Stimulated activated effector memory CD8-positive, alpha-beta T cell treated with anti-CD3 and anti-CD28 coated beads, Interleukin-12 subunit alpha, Interleukin-12 subunit beta, amount 100 ng/mL, for 72 hours (primary cell): ENCODE data around the gene DDX49.

Experiments used
- ATAC-seq: fragments of 150-1000 bp; cut with Tn5 transposase; 2 replicates; pipeline ENCODE4 v1.10.0; 2021
- DNase-seq, 2 donors: peaks; one replicate each; pipeline ENCODE4 v3.0.0; 2021 to 2022; ENCODE audit warnings: low spot score in 2 of 2
- H3K27ac Mint-ChIP-seq: one replicate; pipeline ENCODE4 v1.8.0; 2022; ENCODE audit warnings: mild to moderate bottlenecking, mixed read lengths
- H3K36me3 Mint-ChIP-seq: one replicate; pipeline ENCODE4 v1.8.0; 2022; ENCODE audit warnings: mild to moderate bottlenecking, mixed read lengths
- H3K4me1 Mint-ChIP-seq: one replicate; pipeline ENCODE4 v1.8.0; 2022; ENCODE audit warnings: mixed read lengths
- H3K4me3 Mint-ChIP-seq: one replicate; pipeline ENCODE4 v1.8.0; 2022; ENCODE audit warnings: mild to moderate bottlenecking, mixed read lengths
- H3K9me3 Mint-ChIP-seq: one replicate; pipeline ENCODE4 v1.8.0; 2022; ENCODE audit warnings: mixed read lengths

The DDX49 gene

GRCh38 chr19:18919086-18919899, at the start of gene DDX49, which contains the start of gene COPE:
Gene DDX49 (plus strand): TSS chr19:18919715. CDS start chr19:18919742, 27 bp downstream.
Gene COPE (minus strand): TSS chr19:18919387. CDS start chr19:18919348, 39 bp downstream.
- Mint-ChIP-seq H3K4me3 (peak within 1 kb of the TSS; percentile 83), H3K27ac (peak within 1 kb of the TSS; percentile 91), H3K9me3 (no peaks in the 10 kb centered on the region), H3K4me1 (peaks cover 37% of the 10 kb centered on the region), H3K36me3 (peaks cover 88% of the 10 kb centered on the region)
- DNase-seq: peak; percentile 89 to 98
- peak; percentile 94 for ATAC-seq

GRCh38 chr19:18869781-18870530, 49.6 kb upstream of the DDX49 start:
- H3K9me3 Mint-ChIP-seq: no peaks in the 10 kb centered on the region
- H3K27ac Mint-ChIP-seq: no peak overlapping the region
- DNase-seq (no peak), ATAC-seq (no peak)
- peaks cover 45% of the 10 kb centered on the region for H3K36me3 Mint-ChIP-seq
- no peak overlapping the region for H3K4me3 Mint-ChIP-seq
- peaks cover 20% of the 10 kb centered on the region for H3K4me1 Mint-ChIP-seq

- peaks cover 20% of the 10 kb centered on the region for H3K4me1 Mint-ChIP-seq
- no peaks in the 10 kb centered on the region for H3K9me3 Mint-ChIP-seq
- DNase-seq: no peak
- no peak for ATAC-seq
- peak overlapping the region; percentile 18 for H3K4me3 Mint-ChIP-seq
- peak overlapping the region; percentile 78 for H3K27ac Mint-ChIP-seq
- H3K36me3 Mint-ChIP-seq: peaks cover 38% of the 10 kb centered on the region
Measured at GRCh38 chr19:18870531-18871172, 48.9 kb upstream of the DDX49 start.

- peak overlapping the region; percentile 7 for H3K27ac Mint-ChIP-seq
- DNase-seq (no peak), ATAC-seq (no peak)
- no peak overlapping the region for H3K4me3 Mint-ChIP-seq
- H3K4me1 Mint-ChIP-seq: peaks cover 13% of the 10 kb centered on the region
- no peaks in the 10 kb centered on the region for H3K9me3 Mint-ChIP-seq
- H3K36me3 Mint-ChIP-seq: peaks cover 29% of the 10 kb centered on the region
Measured at GRCh38 chr19:18871543-18871942, 48.0 kb upstream of the DDX49 start.

- peaks cover 5% of the 10 kb centered on the region for H3K36me3 Mint-ChIP-seq
- ATAC-seq (no peak), DNase-seq (no peak)
- H3K4me3 Mint-ChIP-seq: no peak overlapping the region
- peaks cover 11% of the 10 kb centered on the region for H3K4me1 Mint-ChIP-seq
- H3K9me3 Mint-ChIP-seq: no peaks in the 10 kb centered on the region
- H3K27ac Mint-ChIP-seq: no peak overlapping the region
Measured at GRCh38 chr19:18875726-18876125, 43.8 kb upstream of the DDX49 start.

GRCh38 chr19:18876865-18877264, 42.6 kb upstream of the DDX49 start:
- DNase-seq (no peak), ATAC-seq (no peak)
- Mint-ChIP-seq H3K9me3 (no peaks in the 10 kb centered on the region), H3K4me1 (peaks cover under 1% of the 10 kb centered on the region), H3K36me3 (no peaks in the 10 kb centered on the region), H3K27ac (no peak overlapping the region), H3K4me3 (no peak overlapping the region)

GRCh38 chr19:18878058-18878797, 41.3 kb upstream of the DDX49 start:
- DNase-seq: no peak

GRCh38 chr19:18878858-18879578, 40.5 kb upstream of the DDX49 start:
- Mint-ChIP-seq H3K27ac (no peak overlapping the region), H3K4me1 (peaks cover 6% of the 10 kb centered on the region), H3K36me3 (no peaks in the 10 kb centered on the region), H3K9me3 (no peaks in the 10 kb centered on the region), H3K4me3 (no peak overlapping the region)
- ATAC-seq (no peak), DNase-seq (no peak)

More at GRCh38 chr19:18878058-18878797, 41.3 kb upstream of the DDX49 start:
- Mint-ChIP-seq H3K4me3 (no peak overlapping the region), H3K4me1 (peaks cover 2% of the 10 kb centered on the region), H3K27ac (no peak overlapping the region), H3K36me3 (no peaks in the 10 kb centered on the region), H3K9me3 (no peaks in the 10 kb centered on the region)
- ATAC-seq: no peak

GRCh38 chr19:18879579-18880373, 39.7 kb upstream of the DDX49 start:
- Mint-ChIP-seq H3K4me3 (no peak overlapping the region), H3K27ac (no peak overlapping the region), H3K4me1 (peaks cover 6% of the 10 kb centered on the region), H3K9me3 (no peaks in the 10 kb centered on the region), H3K36me3 (no peaks in the 10 kb centered on the region)
- DNase-seq (no peak), ATAC-seq (peak; percentile 48)

- no peaks in the 10 kb centered on the region for H3K36me3 Mint-ChIP-seq
- DNase-seq: no peak
- H3K9me3 Mint-ChIP-seq: no peaks in the 10 kb centered on the region
- ATAC-seq: no peak
- no peak overlapping the region for H3K4me3 Mint-ChIP-seq
- no peak overlapping the region for H3K27ac Mint-ChIP-seq
- peaks cover 6% of the 10 kb centered on the region for H3K4me1 Mint-ChIP-seq
Measured at GRCh38 chr19:18881491-18881890, 38.0 kb upstream of the DDX49 start.

GRCh38 chr19:18883526-18884304, 35.8 kb upstream of the DDX49 start:
- no peak for ATAC-seq
- Mint-ChIP-seq H3K36me3 (no peaks in the 10 kb centered on the region), H3K4me3 (no peak overlapping the region), H3K9me3 (no peaks in the 10 kb centered on the region), H3K27ac (no peak overlapping the region), H3K4me1 (peaks cover 6% of the 10 kb centered on the region)
- DNase-seq: no peak

GRCh38 chr19:18886972-18887371, 32.5 kb upstream of the DDX49 start:
- ATAC-seq (no peak), DNase-seq (no peak)
- peaks cover 6% of the 10 kb centered on the region for H3K4me1 Mint-ChIP-seq
- H3K4me3 Mint-ChIP-seq: no peak overlapping the region
- no peaks in the 10 kb centered on the region for H3K9me3 Mint-ChIP-seq
- H3K27ac Mint-ChIP-seq: no peak overlapping the region
- H3K36me3 Mint-ChIP-seq: no peaks in the 10 kb centered on the region
